Measurements from ENCODE around the gene SCML1.

The SCML1 gene

DNA sequence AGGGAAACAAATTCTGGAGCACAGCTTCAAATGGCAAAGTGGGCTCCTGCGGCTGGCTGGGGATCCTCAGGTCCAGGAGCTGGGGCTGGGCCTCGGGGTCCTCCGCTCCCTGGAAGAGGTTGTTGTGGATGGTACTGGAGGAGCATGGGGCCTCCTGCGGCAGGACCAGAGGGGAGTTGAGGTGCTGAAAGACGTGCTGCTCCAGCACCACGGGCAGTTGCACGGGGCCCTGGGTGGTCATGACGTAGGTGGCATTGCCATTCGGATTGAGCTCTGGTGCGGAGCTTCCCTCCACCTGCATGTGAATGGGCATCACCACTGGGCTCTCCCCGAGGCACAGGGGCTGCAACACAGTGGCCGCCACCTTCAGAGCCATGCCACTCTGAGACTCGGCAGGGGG, 64.1 kb downstream of the SCML1 start:
- no peaks in the 10 kb centered on the region for H3K36me3 Mint-ChIP-seq (ENCODE audit: low read depth)
- H3K4me3 Mint-ChIP-seq, result no peak overlapping the region
- no peaks in the 10 kb centered on the region for H3K27me3 Mint-ChIP-seq
- H3K4me1 Mint-ChIP-seq (ENCODE audit: low read depth), result no peaks in the 10 kb centered on the region
- no peaks in the 10 kb centered on the region for H3K9me3 Mint-ChIP-seq
- H3K27ac Mint-ChIP-seq, result no peak overlapping the region

DNA sequence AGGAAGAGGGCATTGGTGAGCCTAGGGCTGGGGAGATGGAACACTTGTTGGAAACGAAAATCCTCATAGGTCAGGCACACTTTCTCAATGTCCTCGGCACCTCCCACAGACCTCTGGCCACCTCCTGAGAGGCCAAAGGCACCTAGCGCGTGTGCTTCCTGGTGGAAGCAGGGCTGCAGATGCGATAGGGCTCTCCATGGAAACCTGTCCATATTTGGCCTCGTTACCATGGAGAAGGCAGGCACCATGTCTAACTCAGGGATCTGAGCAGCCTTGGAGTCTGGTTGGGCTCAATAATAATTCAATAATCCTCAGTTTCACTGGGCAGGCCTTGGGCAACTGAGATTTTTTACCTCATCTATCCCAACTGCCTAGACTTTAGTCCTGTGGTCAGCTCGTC, 65.5 kb downstream of the SCML1 start:
- Mint-ChIP-seq H3K9me3 (no peaks in the 10 kb centered on the region), H3K4me3 (no peak overlapping the region), H3K27me3 (no peaks in the 10 kb centered on the region), H3K4me1 (ENCODE audit: low read depth) (no peaks in the 10 kb centered on the region), H3K27ac (no peak overlapping the region), H3K36me3 (ENCODE audit: low read depth) (no peaks in the 10 kb centered on the region)

DNA sequence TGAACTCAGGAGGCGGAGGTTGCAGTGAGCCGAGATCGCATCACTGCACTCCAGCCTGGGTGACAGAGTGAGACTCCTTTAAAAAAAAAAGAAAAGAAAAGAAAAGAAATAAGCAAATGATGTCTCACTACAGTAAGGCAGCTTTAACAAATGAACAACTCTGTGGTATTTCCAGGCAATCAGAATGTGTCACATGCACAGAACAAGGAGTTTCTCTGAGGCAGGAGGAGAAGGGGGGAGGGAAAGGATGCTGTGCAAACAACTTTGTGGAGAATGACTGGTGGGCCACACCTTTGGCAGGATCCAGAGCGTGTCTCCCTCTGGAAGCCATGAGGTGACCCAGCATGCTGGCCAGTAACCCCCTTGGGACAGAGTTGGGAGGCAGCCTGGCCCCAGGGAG, 66.2 kb downstream of the SCML1 start:
- H3K27me3 Mint-ChIP-seq, result no peaks in the 10 kb centered on the region
- no peaks in the 10 kb centered on the region for H3K9me3 Mint-ChIP-seq
- no peaks in the 10 kb centered on the region for H3K4me1 Mint-ChIP-seq (ENCODE audit: low read depth)
- no peaks in the 10 kb centered on the region for H3K36me3 Mint-ChIP-seq (ENCODE audit: low read depth)
- H3K27ac Mint-ChIP-seq, result no peak overlapping the region
- H3K4me3 Mint-ChIP-seq, result no peak overlapping the region

All from stimulated activated naive CD8-positive, alpha-beta T cell treated with anti-CD3 and anti-CD28 coated beads, Interleukin-15, Interleukin-2, amounts not matched to agents 100 ng/mL and 50 ng/mL, for 24 hours (primary cell).